HCT116 (cell line): ENCODE data around the gene HLCS. TPM values are rescaled to one million over a fixed set of nuclear protein-coding genes. Genes with fewer than 3 reads are reported as not detected.

Source experiments
- ATAC-seq: fragments of 200-7000 bp; cut with Tn5 transposase; 2 replicates; pipeline ENCODE4 v1.9.1; 2020; ENCODE audit warnings: mild to moderate bottlenecking, moderate library complexity
- BruUV-seq: library from RNA; stranded (reverse); fragments of 400-500 nt; replicated peaks from 2 replicates; lab custom pipeline; 2021; lab: Mats Ljungman, UMichigan
- CTCF ChIA-PET: fragments of 300-600 bp; sonication (Branson Sonifier 250); formaldehyde crosslinking; loops from one replicate; lab custom pipeline; 2021; ENCODE audit warnings: antibody characterized with exemption; lab: Charles Lee
- POLR2A ChIA-PET: fragments of 300-600, 350-600 bp; sonication (Branson Sonifier 250); formaldehyde crosslinking; loops from one replicate; lab custom pipeline; 2021; ENCODE audit warnings: antibody characterized with exemption; lab: Charles Lee
- RAD21 ChIA-PET, 2 experiments: fragments of 300-600 bp; sonication (Branson Sonifier 250); formaldehyde crosslinking; loops; one replicate each; lab custom pipeline; 2023; ENCODE audit warnings: low total read pairs in 2 of 2; ENCODE audit not compliant: uncharacterized antibody in 2 of 2, unreplicated experiment in 2 of 2, low non-redundant PET in 1 of 2; lab: Charles Lee
- DNase-seq: peaks from one replicate; pipeline ENCODE4 v3.0.0-alpha.2; 2010; ENCODE audit warnings: low read depth, low spot score
- H2AFZ ChIP-seq: fragments of 200-600 bp; shearing (Covaris generic), sonication (generic); 2 replicates; pipeline ENCODE4 v1.6.1; 2017; ENCODE audit warnings: low read depth, mixed run types, mixed read lengths, antibody characterized with exemption, low read length; ENCODE audit not compliant: poor library complexity, severe bottlenecking
- H3K27ac ChIP-seq: 2 replicates; pipeline ENCODE4 v1.5.1; 2012; ENCODE audit warnings: low read depth, low read length
- H3K27me3 ChIP-seq: fragments of 200-600 bp; sonication (generic); 2 replicates; pipeline ENCODE4 v1.6.1; 2016; ENCODE audit warnings: mixed run types, low read length, mixed read lengths; ENCODE audit not compliant: insufficient read depth
- H3K36me3 ChIP-seq, 2 experiments: fragments of 200-500 bp in 1 of 2; fragments of 200-600 bp in 1 of 2; sonication (Bioruptor generic) in 1 of 2; sonication (generic) in 1 of 2; 2 replicates each; pipeline versions ENCODE4 v1.5.1 to v1.6.1; 2014 to 2016; ENCODE audit warnings: low read length in 2 of 2, inconsistent platforms in 1 of 2, mixed read lengths in 1 of 2, mixed run types in 1 of 2; ENCODE audit not compliant: insufficient read depth in 2 of 2, control insufficient read depth in 1 of 2
- H3K4me1 ChIP-seq, 2 experiments: fragments of 200-600 bp in 1 of 2; sonication (generic) in 1 of 2; 2 replicates each; pipeline versions ENCODE4 v1.5.1 to v1.6.1; 2012 to 2017; ENCODE audit warnings: low read length in 2 of 2, inconsistent platforms in 1 of 2, mild to moderate bottlenecking in 1 of 2, mixed read lengths in 1 of 2, mixed run types in 1 of 2, moderate library complexity in 1 of 2; ENCODE audit not compliant: insufficient read depth in 2 of 2, control insufficient read depth in 1 of 2
- H3K4me2 ChIP-seq: fragments of 200-600 bp; sonication (generic); 2 replicates; pipeline ENCODE4 v1.6.1; 2017; ENCODE audit warnings: mixed run types, low read length, mixed read lengths
- H3K4me3 ChIP-seq, 2 experiments: fragments of 200-600 bp in 1 of 2; sonication (generic) in 1 of 2; replicated peaks in 1 of 2; 2 replicates each; pipeline ENCODE4 v1.5.1; 2011 to 2016; ENCODE audit warnings: low read length in 2 of 2, control low read depth in 1 of 2, low read depth in 1 of 2, mild to moderate bottlenecking in 1 of 2, mixed read lengths in 1 of 2, mixed run types in 1 of 2
- H3K79me2 ChIP-seq: fragments of 200-600 bp; sonication (generic); 2 replicates; pipeline ENCODE4 v1.6.1; 2017; ENCODE audit warnings: mild to moderate bottlenecking, mixed run types, low read length, moderate library complexity, mixed read lengths; ENCODE audit not compliant: insufficient read depth
- H3K9ac ChIP-seq: fragments of 200-600 bp; sonication (generic); 2 replicates; pipeline ENCODE4 v1.6.1; 2016; ENCODE audit warnings: low read length, mixed read lengths
- H3K9me2 ChIP-seq: fragments of 200-600 bp; sonication (generic), shearing (Covaris generic); 2 replicates; pipeline ENCODE4 v1.6.1; 2017; ENCODE audit warnings: mixed run types, mild to moderate bottlenecking, moderate library complexity; ENCODE audit not compliant: insufficient read depth
- H3K9me3 ChIP-seq, 2 experiments: fragments of 200-500 bp in 1 of 2; fragments of 200-600 bp in 1 of 2; sonication (Bioruptor generic) in 1 of 2; sonication (generic) in 1 of 2; 2 replicates each; pipeline ENCODE4 v1.6.1; 2014 to 2017; ENCODE audit warnings: low read length in 2 of 2, mixed read lengths in 2 of 2, inconsistent platforms in 1 of 2, low read depth in 1 of 2, mild to moderate bottlenecking in 1 of 2, mixed run types in 1 of 2, moderate library complexity in 1 of 2; ENCODE audit not compliant: control insufficient read depth in 1 of 2, insufficient read depth in 1 of 2
- H4K20me1 ChIP-seq: fragments of 200-600 bp; sonication (generic), shearing (Covaris generic); 2 replicates; pipeline ENCODE4 v1.6.1; 2017; ENCODE audit warnings: mixed run types, mild to moderate bottlenecking, moderate library complexity; ENCODE audit not compliant: insufficient read depth
- ATF3 ChIP-seq: IDR thresholded peaks from 2 replicates; pipeline ENCODE4 v1.6.1; 2012
- CBX3 ChIP-seq: IDR thresholded peaks from 2 replicates; pipeline ENCODE4 v1.6.1; 2012; ENCODE audit warnings: low read depth
- CEBPB ChIP-seq: IDR thresholded peaks from 2 replicates; pipeline ENCODE4 v1.6.1; 2012; ENCODE audit warnings: low read depth
- CTCF ChIP-seq, 3 experiments: fragments of 200-600 bp in 1 of 3; sonication (generic) in 1 of 3; IDR thresholded peaks in 2 of 3; conservative IDR thresholded peaks in 1 of 3; 2 replicates each; pipeline ENCODE4 v1.5.1; 2012 to 2017; ENCODE audit warnings: low read depth in 2 of 3, low read length in 2 of 3, antibody characterized with exemption in 1 of 3, borderline replicate concordance in 1 of 3, control low read depth in 1 of 3, mild to moderate bottlenecking in 1 of 3, mixed read lengths in 1 of 3, mixed run types in 1 of 3, moderate library complexity in 1 of 3; ENCODE audit not compliant: insufficient read depth in 1 of 3
- EGR1 ChIP-seq: IDR thresholded peaks from 2 replicates; pipeline ENCODE4 v1.6.1; 2012; ENCODE audit warnings: low read depth
- ELF1 ChIP-seq: IDR thresholded peaks from 2 replicates; pipeline ENCODE4 v1.6.1; 2012; ENCODE audit warnings: low read depth, borderline replicate concordance
- EZH2 ChIP-seq: fragments of 200-600 bp; sonication (generic); IDR thresholded peaks from 2 replicates; pipeline ENCODE4 v1.6.1; 2017; ENCODE audit warnings: antibody characterized with exemption, mixed run types
- EZH2phosphoT487 ChIP-seq: fragments of 200-600 bp; IDR thresholded peaks from 2 replicates; pipeline ENCODE4 v1.6.1; 2018; ENCODE audit warnings: antibody characterized with exemption, borderline replicate concordance
- JUND ChIP-seq: IDR thresholded peaks from 2 replicates; pipeline ENCODE4 v1.6.1; 2012
- MAX ChIP-seq: IDR thresholded peaks from 2 replicates; pipeline ENCODE4 v1.6.1; 2012
- POLR2A ChIP-seq: IDR thresholded peaks from 2 replicates; pipeline ENCODE4 v1.7.0; 2011; ENCODE audit warnings: borderline replicate concordance; ENCODE audit not compliant: insufficient read depth, insufficient read length; ENCODE audit errors: extremely low read depth
- POLR2AphosphoS5 ChIP-seq: IDR thresholded peaks from 2 replicates; pipeline ENCODE4 v1.6.1; 2011; ENCODE audit warnings: mild to moderate bottlenecking, low read depth, low read length, moderate library complexity
- SIN3A ChIP-seq: IDR thresholded peaks from 2 replicates; pipeline ENCODE4 v1.6.1; 2012; ENCODE audit warnings: low read depth
- SRF ChIP-seq: IDR thresholded peaks from 2 replicates; pipeline ENCODE4 v1.6.1; 2012; ENCODE audit warnings: low read depth
- TCF7L2 ChIP-seq: IDR thresholded peaks from 2 replicates; pipeline ENCODE4 v1.7.0; 2011; ENCODE audit warnings: borderline replicate concordance, inconsistent platforms; ENCODE audit not compliant: insufficient read depth, insufficient read length; ENCODE audit errors: extremely low read depth
- YY1 ChIP-seq: IDR thresholded peaks from 2 replicates; pipeline ENCODE4 v1.6.1; 2011; ENCODE audit warnings: low read length, low read depth, moderate library complexity, mild to moderate bottlenecking; ENCODE audit not compliant: insufficient replicate concordance; ENCODE audit errors: extremely low read depth
- ZBTB33 ChIP-seq: IDR thresholded peaks from 2 replicates; pipeline ENCODE4 v1.6.1; 2011; ENCODE audit warnings: mild to moderate bottlenecking, low read length, moderate library complexity; ENCODE audit not compliant: insufficient replicate concordance; ENCODE audit errors: extremely low read depth
- ZFX ChIP-seq: fragments of 450-650 bp; IDR thresholded peaks from 2 replicates; pipeline ENCODE4 v1.6.1; 2017
- ZNF274 ChIP-seq: fragments of 200-500 bp; sonication (Bioruptor generic); IDR thresholded peaks from 2 replicates; pipeline ENCODE4 v1.6.1; 2014; ENCODE audit warnings: mild to moderate bottlenecking, low read depth, low read length, inconsistent platforms
- intact Hi-C: fragments of 100-400 bp; cut with micrococcal nuclease; formaldehyde crosslinking; loops from 2 replicates; pipeline ENCODE4 v1.10.0; 2022
- total RNA-seq: library from RNA; stranded (reverse); gene quantifications from one replicate; pipeline ENCODE4 v1.2.1, GENCODE V29; 2021; ENCODE audit not compliant: unreplicated experiment

HLCS gene
- total RNA-seq, 1 experiment from 2014 or later, result 18.5 TPM

GRCh38 chr21:36804874-36805611, 161.4 kb downstream of the HLCS start:
- H2AFZ ChIP-seq, result no peak overlapping the region
- H3K4me2 ChIP-seq, result no peak overlapping the region
- H3K9ac ChIP-seq, result no peak overlapping the region
- H3K4me1 ChIP-seq, result peaks cover 0 to 4% of the 10 kb centered on the region in 2 experiments; a peak in 1 of 4 replicates
- no TSS peak for BruUV-seq
- H3K4me3 ChIP-seq, result no peak overlapping the region
- DNase-seq (no peak), ATAC-seq (no peak)
- intact Hi-C loops, result no loop called here
- H3K36me3 ChIP-seq, result no peaks in the 10 kb centered on the region
- H3K27ac ChIP-seq, result no peak overlapping the region
- no peaks in the 10 kb centered on the region for H4K20me1 ChIP-seq
- H3K27me3 ChIP-seq, result no peaks in the 10 kb centered on the region
- no peaks in the 10 kb centered on the region for H3K9me2 ChIP-seq
- CTCF ChIA-PET, result no interaction called here
- POLR2A ChIA-PET, result no interaction called here
- TF ChIP-seq CBX3 (no peak), MAX (no peak), POLR2A (no peak), ATF3 (no peak), ZFX (no peak), SIN3A (no peak), CEBPB (no peak), ZNF274 (no peak), ZBTB33 (no peak), ELF1 (no peak), CTCF (IDR thresholded peaks at IDR 0.05 in 2 of 3, conservative IDR thresholded peaks at IDR 0.05 in 1 of 3; ENCODE audit: borderline replicate concordance in 1 of 3, insufficient read depth in 1 of 3, low read depth in 2 of 3, low read length in 2 of 3) (no peak), EZH2 (no peak), POLR2AphosphoS5 (no peak), EGR1 (no peak), YY1 (no peak), JUND (no peak), EZH2phosphoT487 (no peak), TCF7L2 (no peak), SRF (no peak)
- H3K9me3 ChIP-seq, result no peaks in the 10 kb centered on the region
- RAD21 ChIA-PET, result no interaction called here
- no peaks in the 10 kb centered on the region for H3K79me2 ChIP-seq
